HEK293T (cell line): Measurements from ENCODE around the gene KIRREL3.
"Not testable (repeated sequence)": the region's sequence is repeated elsewhere in the genome, so short reads cannot be mapped to it uniquely, and the experiment has no call there.

Experiments
- ARNT ChIP-seq: fragments of 450-650 bp; IDR thresholded peaks from 2 replicates; pipeline ENCODE4 v1.6.1; 2017; ENCODE audit warnings: mild to moderate bottlenecking
- BHLHE40 ChIP-seq: fragments of 450-650 bp; IDR thresholded peaks from 2 replicates; pipeline ENCODE4 v1.6.1; 2016; ENCODE audit warnings: mild to moderate bottlenecking, moderate library complexity, borderline replicate concordance
- CTBP1 ChIP-seq: fragments of 450-650 bp; IDR thresholded peaks from 2 replicates; pipeline ENCODE4 v1.6.1; 2016; ENCODE audit warnings: borderline replicate concordance
- FOXK2 ChIP-seq: fragments of 450-650 bp; IDR thresholded peaks from 2 replicates; pipeline ENCODE4 v1.6.1; 2016; ENCODE audit warnings: mild to moderate bottlenecking
- FOXM1 ChIP-seq: fragments of 450-650 bp; IDR thresholded peaks from 2 replicates; pipeline ENCODE4 v1.6.1; 2017; ENCODE audit warnings: mild to moderate bottlenecking, borderline replicate concordance
- HDGF ChIP-seq: fragments of 450-650 bp; IDR thresholded peaks from 2 replicates; pipeline ENCODE4 v1.6.1; 2017; ENCODE audit warnings: antibody characterized with exemption, borderline replicate concordance
- L3MBTL2 ChIP-seq: fragments of 450-650 bp; conservative IDR thresholded peaks from 2 replicates; pipeline ENCODE4 v1.6.1; 2016; ENCODE audit warnings: mild to moderate bottlenecking
- LEF1 ChIP-seq: fragments of 450-650 bp; IDR thresholded peaks from 2 replicates; pipeline ENCODE4 v1.6.1; 2017; ENCODE audit warnings: mild to moderate bottlenecking, borderline replicate concordance
- SUZ12 ChIP-seq: fragments of 450-650 bp; IDR thresholded peaks from 2 replicates; pipeline ENCODE4 v1.6.1; 2016; ENCODE audit warnings: mild to moderate bottlenecking
- TF ChIP-seq, protein P1 (sequence below): fragments of 450-650 bp; IDR thresholded peaks from 2 replicates; pipeline ENCODE4 v1.6.1; 2016

DNA sequence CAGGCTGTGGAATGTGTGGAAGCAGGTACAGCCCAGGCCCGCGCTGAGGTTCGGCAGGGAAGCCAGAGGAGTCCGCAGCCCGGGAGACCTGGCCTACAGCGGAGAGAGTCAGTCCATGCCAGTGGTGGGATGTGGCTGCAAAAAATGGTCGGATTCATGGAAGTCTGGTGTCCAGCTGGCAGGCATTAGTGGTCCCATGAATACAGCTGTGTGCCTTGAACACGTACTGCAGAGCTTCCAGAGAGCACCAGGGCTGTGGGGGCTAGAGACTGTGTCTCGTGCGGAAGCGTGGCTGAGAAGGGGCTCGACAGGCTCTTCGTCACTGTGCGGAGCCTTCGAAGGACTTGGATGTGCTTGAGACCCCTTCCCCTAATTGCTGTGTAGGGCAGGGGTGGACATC lies 604.3 kb downstream of the KIRREL3 start:
- not testable (repeated sequence) for TF ChIP-seq LEF1, FOXM1, BHLHE40, CTBP1, L3MBTL2, ARNT, HDGF, FOXK2, SUZ12
- TF ChIP-seq, protein P1, sequence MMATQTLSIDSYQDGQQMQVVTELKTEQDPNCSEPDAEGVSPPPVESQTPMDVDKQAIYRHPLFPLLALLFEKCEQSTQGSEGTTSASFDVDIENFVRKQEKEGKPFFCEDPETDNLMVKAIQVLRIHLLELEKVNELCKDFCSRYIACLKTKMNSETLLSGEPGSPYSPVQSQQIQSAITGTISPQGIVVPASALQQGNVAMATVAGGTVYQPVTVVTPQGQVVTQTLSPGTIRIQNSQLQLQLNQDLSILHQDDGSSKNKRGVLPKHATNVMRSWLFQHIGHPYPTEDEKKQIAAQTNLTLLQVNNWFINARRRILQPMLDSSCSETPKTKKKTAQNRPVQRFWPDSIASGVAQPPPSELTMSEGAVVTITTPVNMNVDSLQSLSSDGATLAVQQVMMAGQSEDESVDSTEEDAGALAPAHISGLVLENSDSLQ: not testable (repeated sequence)
